Parathyroid adenoma (tissue), 2 donors: Measurements from ENCODE around the gene TKT.
A peak's percentile ranks its signal among the peaks of the same experiment; 100 is the strongest.

Source experiments
- H2AFZ ChIP-seq: fragments of 300-600 bp; sonication (generic); one replicate; pipeline ENCODE4 v1.7.0; 2017; ENCODE audit warnings: antibody characterized with exemption, mild to moderate bottlenecking
- H3K27ac ChIP-seq: fragments of 300-600 bp; sonication (generic); one replicate; pipeline ENCODE4 v1.7.0; 2017
- H3K27me3 ChIP-seq: fragments of 300-600 bp; sonication (generic); one replicate; pipeline ENCODE4 v1.7.0; 2017; ENCODE audit warnings: low read length; ENCODE audit not compliant: control insufficient read depth, insufficient read depth
- H3K36me3 ChIP-seq: fragments of 300-600 bp; sonication (generic); one replicate; pipeline ENCODE4 v1.7.0; 2017; ENCODE audit warnings: low read length; ENCODE audit not compliant: control insufficient read depth, insufficient read depth
- H3K4me1 ChIP-seq: fragments of 300-600 bp; sonication (generic); one replicate; pipeline ENCODE4 v1.7.0; 2017; ENCODE audit warnings: control low read depth
- H3K4me2 ChIP-seq: fragments of 300-600 bp; sonication (generic); one replicate; pipeline ENCODE4 v1.7.0; 2017; ENCODE audit warnings: low read length
- H3K4me3 ChIP-seq: fragments of 300-600 bp; sonication (generic); one replicate; pipeline ENCODE4 v1.7.0; 2017; ENCODE audit warnings: low read depth, low read length
- H3K79me2 ChIP-seq: fragments of 300-600 bp; sonication (generic); one replicate; pipeline ENCODE4 v1.7.0; 2017; ENCODE audit warnings: control low read depth
- H3K9ac ChIP-seq: fragments of 300-600 bp; sonication (generic); one replicate; pipeline ENCODE4 v1.7.0; 2017; ENCODE audit warnings: mild to moderate bottlenecking
- H3K9me3 ChIP-seq: fragments of 300-600 bp; sonication (generic); one replicate; pipeline ENCODE4 v1.7.0; 2017; ENCODE audit warnings: low read length; ENCODE audit not compliant: control insufficient read depth
- TF ChIP-seq, protein P1 (sequence below): fragments of 300-600 bp; sonication (generic); IDR thresholded peaks from one replicate; pipeline ENCODE4 v1.7.0; 2017; ENCODE audit warnings: antibody characterized with exemption, mild to moderate bottlenecking
- donor health status: primary hyperparathyroidism.

Gene TKT

DNA sequence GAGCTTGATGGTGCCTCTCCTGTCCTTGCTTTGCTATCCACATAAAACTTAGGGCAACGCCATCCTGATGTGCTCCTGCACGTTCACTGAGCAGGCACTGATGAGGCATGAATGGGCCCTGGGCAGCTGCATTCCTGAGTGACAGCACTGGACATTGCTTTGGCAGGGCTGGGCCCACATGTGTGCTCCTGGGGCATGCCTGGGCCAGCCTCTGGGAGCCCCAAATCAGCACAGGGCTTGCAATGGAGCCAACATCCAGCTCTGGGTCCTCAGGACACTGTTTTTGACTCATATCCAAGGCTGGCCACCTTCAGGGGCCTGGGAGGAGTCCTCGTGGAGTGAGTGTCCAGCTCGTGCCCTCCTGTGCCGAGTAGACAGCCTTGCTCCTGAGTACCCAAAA is 5.9 kb upstream of the TKT start:
- no peak overlapping the region for H3K27ac ChIP-seq

DNA sequence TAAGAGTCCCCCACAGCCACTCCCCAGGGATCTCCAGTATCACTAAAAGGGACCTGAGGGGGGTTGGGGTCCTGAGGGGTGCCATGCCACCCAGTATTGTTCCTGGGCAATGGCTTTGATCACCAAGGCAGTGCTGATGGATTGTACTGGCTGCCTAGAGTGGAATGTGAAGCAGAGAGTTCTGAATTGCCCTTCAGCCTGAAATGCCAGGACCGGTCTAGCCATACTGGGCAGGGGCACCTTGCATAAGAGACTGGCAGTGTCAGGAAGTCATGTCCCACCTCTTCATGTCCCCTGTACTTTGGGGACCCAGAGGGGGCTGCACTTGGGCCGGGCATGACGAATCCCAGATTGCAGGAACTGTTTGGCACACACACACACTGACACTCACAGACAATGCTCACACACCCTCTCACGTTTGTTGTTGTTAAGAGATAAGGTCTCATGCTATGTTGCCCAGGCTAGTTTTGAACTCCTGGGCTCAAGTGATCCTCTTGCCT is 4.5 kb upstream of the TKT start:
- Histone ChIP-seq H2AFZ (peak overlapping the region; percentile 36), H3K4me3 (no peak overlapping the region), H3K9ac (no peak overlapping the region), H3K79me2 (no peaks in the 10 kb centered on the region), H3K27me3 (no peaks in the 10 kb centered on the region), H3K4me1 (peaks cover 12% of the 10 kb centered on the region), H3K4me2 (no peak overlapping the region), H3K9me3 (no peaks in the 10 kb centered on the region), H3K27ac (no peak overlapping the region), H3K36me3 (no peaks in the 10 kb centered on the region)
- TF ChIP-seq, protein P1, sequence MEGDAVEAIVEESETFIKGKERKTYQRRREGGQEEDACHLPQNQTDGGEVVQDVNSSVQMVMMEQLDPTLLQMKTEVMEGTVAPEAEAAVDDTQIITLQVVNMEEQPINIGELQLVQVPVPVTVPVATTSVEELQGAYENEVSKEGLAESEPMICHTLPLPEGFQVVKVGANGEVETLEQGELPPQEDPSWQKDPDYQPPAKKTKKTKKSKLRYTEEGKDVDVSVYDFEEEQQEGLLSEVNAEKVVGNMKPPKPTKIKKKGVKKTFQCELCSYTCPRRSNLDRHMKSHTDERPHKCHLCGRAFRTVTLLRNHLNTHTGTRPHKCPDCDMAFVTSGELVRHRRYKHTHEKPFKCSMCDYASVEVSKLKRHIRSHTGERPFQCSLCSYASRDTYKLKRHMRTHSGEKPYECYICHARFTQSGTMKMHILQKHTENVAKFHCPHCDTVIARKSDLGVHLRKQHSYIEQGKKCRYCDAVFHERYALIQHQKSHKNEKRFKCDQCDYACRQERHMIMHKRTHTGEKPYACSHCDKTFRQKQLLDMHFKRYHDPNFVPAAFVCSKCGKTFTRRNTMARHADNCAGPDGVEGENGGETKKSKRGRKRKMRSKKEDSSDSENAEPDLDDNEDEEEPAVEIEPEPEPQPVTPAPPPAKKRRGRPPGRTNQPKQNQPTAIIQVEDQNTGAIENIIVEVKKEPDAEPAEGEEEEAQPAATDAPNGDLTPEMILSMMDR: no peak

More for the DNA sequence above, 5.9 kb upstream of the TKT start:
- H2AFZ ChIP-seq: no peak overlapping the region
- no peak overlapping the region for H3K4me2 ChIP-seq
- H3K9ac ChIP-seq: no peak overlapping the region
- no peaks in the 10 kb centered on the region for H3K36me3 ChIP-seq
- no peaks in the 10 kb centered on the region for H3K9me3 ChIP-seq
- H3K27me3 ChIP-seq: no peaks in the 10 kb centered on the region
- H3K4me1 ChIP-seq: peaks cover 9% of the 10 kb centered on the region
- H3K4me3 ChIP-seq: no peak overlapping the region
- H3K79me2 ChIP-seq: no peaks in the 10 kb centered on the region
- TF ChIP-seq, protein P1: no peak

DNA sequence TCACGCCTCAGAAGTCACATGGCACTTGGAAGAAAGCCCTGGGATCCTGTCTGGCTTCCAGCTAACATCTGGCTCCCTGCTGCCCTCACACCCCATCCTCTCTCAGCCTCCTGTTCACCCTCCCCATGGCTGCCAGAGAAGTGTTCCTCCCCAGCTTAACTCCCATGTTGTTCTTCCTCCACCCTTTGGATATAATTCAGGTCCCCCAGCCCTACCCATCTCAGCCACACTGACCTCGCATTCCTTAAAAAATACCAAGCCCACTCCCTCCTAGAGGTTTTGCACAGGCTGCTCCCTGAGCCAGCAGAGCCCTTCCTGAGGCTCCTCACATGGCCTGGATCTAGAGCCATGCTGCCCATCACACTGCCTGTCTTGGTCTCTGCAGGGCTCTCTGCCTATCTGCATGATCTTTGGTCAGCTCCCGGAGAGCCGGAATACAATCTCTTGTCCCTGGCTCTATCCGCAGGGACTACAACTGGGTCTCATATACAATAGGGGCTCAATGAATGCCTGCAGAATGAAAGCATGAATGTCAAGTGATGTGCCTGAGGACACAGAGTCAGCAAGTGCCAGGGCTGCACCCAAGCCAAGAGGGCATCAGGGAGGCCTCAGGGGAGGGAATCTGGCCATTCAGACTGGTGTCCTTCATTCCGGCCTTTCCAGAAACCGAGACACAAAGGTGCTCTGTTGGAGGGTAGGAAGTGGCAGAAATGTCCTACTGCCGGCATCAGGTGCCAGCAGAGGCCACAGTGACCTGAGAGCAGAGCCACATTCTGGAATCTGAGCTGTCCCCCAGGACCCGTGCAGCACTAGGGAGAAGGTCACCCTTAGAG is 3.8 kb upstream of the TKT start:
- H3K4me1 ChIP-seq: peaks cover 13% of the 10 kb centered on the region
- H2AFZ ChIP-seq: peak overlapping the region; percentile 36
- no peaks in the 10 kb centered on the region for H3K9me3 ChIP-seq
- no peak overlapping the region for H3K4me3 ChIP-seq
- no peak overlapping the region for H3K4me2 ChIP-seq
- H3K79me2 ChIP-seq: peaks cover 5% of the 10 kb centered on the region
- H3K9ac ChIP-seq: no peak overlapping the region
- no peaks in the 10 kb centered on the region for H3K36me3 ChIP-seq
- TF ChIP-seq, protein P1: no peak
- no peaks in the 10 kb centered on the region for H3K27me3 ChIP-seq
- H3K27ac ChIP-seq: peak overlapping the region; percentile 11

DNA sequence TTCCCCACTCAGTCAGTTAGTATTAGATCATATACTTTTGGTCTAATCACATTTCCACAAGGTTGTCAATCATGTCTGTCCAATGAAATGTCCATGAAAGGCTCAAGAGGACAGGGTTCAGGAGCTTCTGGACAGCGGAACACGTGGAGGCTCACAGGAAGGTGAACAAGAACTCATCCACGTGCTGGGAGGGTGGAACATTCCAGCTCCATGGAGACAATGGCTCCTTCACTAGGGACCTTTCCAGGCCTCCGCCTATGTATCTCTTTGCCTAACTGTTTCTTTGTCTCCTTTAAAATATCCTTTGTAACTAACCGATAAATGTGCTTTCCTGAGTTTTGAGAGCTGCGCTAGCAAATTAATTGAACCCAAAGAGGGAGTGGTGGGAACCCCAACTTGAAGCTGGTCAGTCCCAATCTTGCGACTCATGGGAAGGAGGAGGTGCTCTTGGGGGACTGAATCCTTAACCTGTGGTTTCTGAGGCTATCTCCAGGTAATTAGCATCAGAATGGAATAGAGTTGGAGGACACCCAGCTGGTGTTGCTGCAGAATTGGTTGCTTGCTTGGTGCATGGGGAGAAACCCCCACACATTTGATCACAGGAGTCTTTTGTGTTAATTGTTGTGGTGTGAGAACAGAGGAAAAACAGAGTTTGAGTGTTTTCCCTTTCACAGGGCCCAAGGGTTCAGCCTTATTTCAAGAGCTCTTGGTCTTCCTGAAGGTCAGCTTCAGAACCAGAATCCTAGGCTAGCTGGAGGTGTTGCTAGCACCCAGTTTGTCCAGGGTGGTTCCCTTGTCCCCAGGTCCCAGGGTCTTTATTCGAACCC is 3.0 kb upstream of the TKT start:
- Histone ChIP-seq H3K4me3 (no peak overlapping the region), H3K4me1 (peaks cover 20% of the 10 kb centered on the region), H3K9ac (no peak overlapping the region), H3K27me3 (no peaks in the 10 kb centered on the region), H3K36me3 (no peaks in the 10 kb centered on the region), H3K27ac (no peak overlapping the region), H3K4me2 (no peak overlapping the region), H3K9me3 (no peaks in the 10 kb centered on the region), H2AFZ (peak overlapping the region; percentile 36), H3K79me2 (peaks cover 11% of the 10 kb centered on the region)
- TF ChIP-seq, protein P1: no peak
